Activated gamma-delta T cell treated with Interleukin-2 at 50 U/mL for 16 hours (primary cell): ENCODE measurements around the gene CDK8.

Source experiments
- DNase-seq: peaks from one replicate; pipeline ENCODE4 v3.0.0-alpha.2; 2020

Gene CDK8

GRCh38 chr13:26449063-26449848 lies 195.3 kb downstream of the CDK8 start:
- no peak for DNase-seq
